ENCODE results near the gene PAH. TPM values are rescaled to one million over a fixed set of nuclear protein-coding genes. Genes with fewer than 3 reads are reported as not detected.

Gene PAH
- total RNA-seq (2022) (not detected in 2 replicates), Bru-seq, nascent RNA (not detected), BruChase-seq, experiment 1, labeled RNA remaining after a 6-hour chase (not detected), BruChase-seq, experiment 2, labeled RNA remaining after a 2-hour chase (not detected)
- long read RNA-seq, result 0 reads

DNA sequence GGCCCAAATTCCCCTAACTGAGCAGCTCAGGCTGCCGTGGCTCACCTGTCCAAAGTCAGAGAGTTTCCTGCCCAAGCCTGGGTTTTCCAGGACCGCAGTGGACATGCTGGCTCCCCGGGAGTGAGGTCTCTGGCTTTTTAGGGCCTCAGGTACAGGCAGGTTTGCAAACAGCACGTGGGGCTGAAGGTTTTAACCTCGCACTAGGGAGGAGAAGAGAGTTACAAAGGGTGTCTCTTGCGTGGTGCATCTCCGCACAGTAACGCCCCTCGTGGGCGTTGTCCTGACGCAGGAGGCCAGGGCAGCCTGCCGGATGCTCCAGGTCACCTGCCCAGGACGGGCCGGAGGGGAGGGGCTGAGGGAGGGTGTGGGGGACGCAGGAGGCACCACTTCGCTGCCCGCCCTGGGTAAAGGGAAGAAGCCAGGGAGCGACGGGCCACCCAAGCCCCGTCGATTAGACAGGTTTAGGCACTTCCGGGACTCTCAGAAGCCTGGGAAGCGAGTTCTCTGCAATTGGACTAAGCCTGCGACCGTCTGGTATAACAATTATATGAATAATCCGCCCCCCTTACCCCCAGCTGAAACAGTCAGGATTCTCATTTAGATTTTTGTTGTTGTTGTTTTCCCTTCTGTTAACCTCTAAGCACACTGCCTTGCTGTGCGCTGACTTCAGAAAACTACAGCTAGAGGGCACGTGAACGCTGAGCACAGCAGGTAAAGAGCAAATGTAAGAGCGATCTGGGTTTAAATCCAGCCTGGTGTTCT, at the start of gene PAH:
Gene PAH (minus strand): TSS at position 219 of the 762 bp plus-strand sequence. CDS start 114 bp downstream, at position 105.
- CTCF ChIA-PET, result interaction anchor here (0.8 kb wide), 1 partner anchor 35 kb away, joined by 5 read pairs; no protein-coding TSS in a partner anchor
- no peak within 1 kb of the TSS for H3K27ac Mint-ChIP-seq (ENCODE audit: low read depth, unreplicated experiment)
- H3K27me3 Mint-ChIP-seq (ENCODE audit: insufficient read depth, unreplicated experiment), result no peaks in the 10 kb centered on the region

DNA sequence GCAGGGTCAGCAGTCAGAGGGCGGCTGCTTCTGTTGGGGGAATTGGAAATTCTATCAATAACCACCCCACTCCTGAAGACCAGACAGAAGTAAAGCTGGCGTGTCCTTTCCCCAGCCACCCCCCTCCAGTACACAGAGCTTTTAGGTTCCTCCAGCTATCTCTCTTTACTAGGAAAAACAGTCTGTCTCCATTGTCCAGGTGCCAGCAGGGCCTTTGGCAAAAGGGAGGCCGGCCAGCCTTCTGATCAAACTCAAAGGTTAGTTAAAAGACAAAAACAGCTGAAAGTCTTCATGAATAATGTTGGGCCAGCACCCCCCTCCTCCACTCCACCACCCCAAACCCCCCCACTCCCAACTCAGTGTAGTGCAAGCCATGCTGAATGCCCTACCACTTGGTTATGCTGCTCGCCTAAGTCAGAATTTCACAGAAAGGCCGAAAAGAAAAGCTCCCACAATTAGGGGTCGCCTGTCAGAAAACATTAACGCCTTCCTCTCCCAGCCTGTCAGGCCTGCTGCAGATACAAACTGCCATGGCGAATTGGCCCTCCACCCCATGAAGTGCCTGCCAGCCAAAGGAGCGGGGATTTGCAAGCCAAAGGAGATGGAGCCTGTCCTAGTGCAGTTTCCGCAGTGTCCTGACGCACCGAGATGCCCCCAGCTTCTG, 49.3 kb upstream of the PAH start:
- Mint-ChIP-seq H3K27ac (ENCODE audit: low read depth, unreplicated experiment) (no peak overlapping the region), H3K4me1 (ENCODE audit: insufficient read depth, unreplicated experiment) (no peaks in the 10 kb centered on the region), H3K36me3 (ENCODE audit: insufficient read depth, unreplicated experiment) (no peaks in the 10 kb centered on the region), H3K27me3 (ENCODE audit: insufficient read depth, unreplicated experiment) (peaks cover 18% of the 10 kb centered on the region), H3K4me3 (ENCODE audit: unreplicated experiment) (no peak overlapping the region), H3K9me3 (ENCODE audit: unreplicated experiment) (peaks cover 29% of the 10 kb centered on the region)
- intact Hi-C loops (cut with micrococcal nuclease), result no loop called here
- no peak for DNase-seq (ENCODE audit: unreplicated experiment)
- BruUV-seq (replicated peaks), result no TSS peak
- ChIA-PET CTCF (interaction anchor here (0.7 kb wide), 1 partner anchor 84 kb away, joined by 4 read pairs; no protein-coding TSS in a partner anchor), POLR2A (no interaction called here)
- TF ChIP-seq, protein P1, sequence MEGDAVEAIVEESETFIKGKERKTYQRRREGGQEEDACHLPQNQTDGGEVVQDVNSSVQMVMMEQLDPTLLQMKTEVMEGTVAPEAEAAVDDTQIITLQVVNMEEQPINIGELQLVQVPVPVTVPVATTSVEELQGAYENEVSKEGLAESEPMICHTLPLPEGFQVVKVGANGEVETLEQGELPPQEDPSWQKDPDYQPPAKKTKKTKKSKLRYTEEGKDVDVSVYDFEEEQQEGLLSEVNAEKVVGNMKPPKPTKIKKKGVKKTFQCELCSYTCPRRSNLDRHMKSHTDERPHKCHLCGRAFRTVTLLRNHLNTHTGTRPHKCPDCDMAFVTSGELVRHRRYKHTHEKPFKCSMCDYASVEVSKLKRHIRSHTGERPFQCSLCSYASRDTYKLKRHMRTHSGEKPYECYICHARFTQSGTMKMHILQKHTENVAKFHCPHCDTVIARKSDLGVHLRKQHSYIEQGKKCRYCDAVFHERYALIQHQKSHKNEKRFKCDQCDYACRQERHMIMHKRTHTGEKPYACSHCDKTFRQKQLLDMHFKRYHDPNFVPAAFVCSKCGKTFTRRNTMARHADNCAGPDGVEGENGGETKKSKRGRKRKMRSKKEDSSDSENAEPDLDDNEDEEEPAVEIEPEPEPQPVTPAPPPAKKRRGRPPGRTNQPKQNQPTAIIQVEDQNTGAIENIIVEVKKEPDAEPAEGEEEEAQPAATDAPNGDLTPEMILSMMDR (IDR thresholded peaks at IDR 0.05; ENCODE audit: unreplicated experiment), result no peak

More for the DNA sequence above, at the start of gene PAH:
- Mint-ChIP-seq H3K4me1 (ENCODE audit: insufficient read depth, unreplicated experiment) (no peaks in the 10 kb centered on the region), H3K4me3 (ENCODE audit: unreplicated experiment) (no peak within 1 kb of the TSS), H3K36me3 (ENCODE audit: insufficient read depth, unreplicated experiment) (peaks cover 4% of the 10 kb centered on the region), H3K9me3 (ENCODE audit: unreplicated experiment) (no peaks in the 10 kb centered on the region)
- BruUV-seq (replicated peaks), result no TSS peak
- POLR2A ChIA-PET, result no interaction called here
- intact Hi-C loops (cut with micrococcal nuclease), result no loop called here
- no peak for DNase-seq (ENCODE audit: unreplicated experiment)
- TF ChIP-seq, protein P1 (IDR thresholded peaks at IDR 0.05; ENCODE audit: unreplicated experiment), result no peak

DNA sequence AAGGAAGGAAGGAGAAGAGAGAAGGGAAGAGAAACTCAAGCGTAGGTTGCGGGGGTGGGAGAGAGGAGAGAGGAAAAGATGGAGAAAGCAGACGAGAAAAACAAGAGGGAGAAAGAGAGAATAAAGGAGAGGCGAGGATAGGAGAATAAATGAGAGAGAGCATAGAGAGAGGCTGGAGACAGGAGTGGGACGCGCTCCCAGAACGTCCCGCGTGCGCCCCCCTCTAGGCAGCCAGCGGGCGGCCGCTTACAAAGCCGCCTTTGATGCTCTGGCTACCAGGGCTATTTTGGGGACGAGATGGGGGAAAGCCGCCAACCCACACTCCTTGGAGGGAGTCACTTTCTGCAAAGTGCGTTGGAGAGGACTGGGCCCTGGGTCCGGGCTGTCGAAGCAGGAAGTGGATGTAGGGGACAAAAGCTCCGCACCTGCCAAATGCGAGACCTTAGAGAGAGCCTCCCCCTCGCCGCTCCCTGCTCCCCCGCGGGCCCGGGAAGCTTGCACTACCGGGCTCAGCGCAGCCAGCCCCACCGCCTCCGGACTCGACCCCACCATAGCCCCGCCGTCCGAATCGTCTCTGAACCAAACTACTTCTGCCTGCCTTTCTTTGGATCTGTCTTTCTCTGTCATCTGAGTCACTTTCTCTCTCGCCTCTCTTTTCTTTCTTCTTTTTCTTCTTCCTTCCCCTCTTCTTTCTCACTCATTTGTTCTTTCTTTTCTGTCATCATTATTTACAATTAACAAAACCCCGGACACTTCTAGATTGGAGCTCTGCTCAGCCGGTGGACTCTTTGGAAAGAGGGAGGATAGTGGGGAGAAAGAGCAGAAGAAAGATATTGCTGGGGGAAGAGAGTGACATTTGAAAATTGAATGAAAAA, 48.5 kb upstream of the PAH start:
- H3K27ac Mint-ChIP-seq (ENCODE audit: low read depth, unreplicated experiment), result no peak overlapping the region
- CTCF ChIA-PET, result no interaction called here
- POLR2A ChIA-PET, result no interaction called here
- DNase-seq (ENCODE audit: unreplicated experiment), result no peak
- peaks cover 18% of the 10 kb centered on the region for H3K27me3 Mint-ChIP-seq (ENCODE audit: insufficient read depth, unreplicated experiment)
- intact Hi-C loops (cut with micrococcal nuclease), result no loop called here
- H3K36me3 Mint-ChIP-seq (ENCODE audit: insufficient read depth, unreplicated experiment), result no peaks in the 10 kb centered on the region
- H3K4me3 Mint-ChIP-seq (ENCODE audit: unreplicated experiment), result no peak overlapping the region
- no TSS peak for BruUV-seq (replicated peaks)
- TF ChIP-seq, protein P1 (IDR thresholded peaks at IDR 0.05; ENCODE audit: unreplicated experiment), result no peak
- H3K9me3 Mint-ChIP-seq (ENCODE audit: unreplicated experiment), result peaks cover 29% of the 10 kb centered on the region
- no peaks in the 10 kb centered on the region for H3K4me1 Mint-ChIP-seq (ENCODE audit: insufficient read depth, unreplicated experiment)
